Measurements from ENCODE around the gene MRGPRD.

The MRGPRD gene

GRCh38 chr11:68942095-68942620, 38.6 kb downstream of the MRGPRD start:
- DNase-seq = no peak

DNA sequence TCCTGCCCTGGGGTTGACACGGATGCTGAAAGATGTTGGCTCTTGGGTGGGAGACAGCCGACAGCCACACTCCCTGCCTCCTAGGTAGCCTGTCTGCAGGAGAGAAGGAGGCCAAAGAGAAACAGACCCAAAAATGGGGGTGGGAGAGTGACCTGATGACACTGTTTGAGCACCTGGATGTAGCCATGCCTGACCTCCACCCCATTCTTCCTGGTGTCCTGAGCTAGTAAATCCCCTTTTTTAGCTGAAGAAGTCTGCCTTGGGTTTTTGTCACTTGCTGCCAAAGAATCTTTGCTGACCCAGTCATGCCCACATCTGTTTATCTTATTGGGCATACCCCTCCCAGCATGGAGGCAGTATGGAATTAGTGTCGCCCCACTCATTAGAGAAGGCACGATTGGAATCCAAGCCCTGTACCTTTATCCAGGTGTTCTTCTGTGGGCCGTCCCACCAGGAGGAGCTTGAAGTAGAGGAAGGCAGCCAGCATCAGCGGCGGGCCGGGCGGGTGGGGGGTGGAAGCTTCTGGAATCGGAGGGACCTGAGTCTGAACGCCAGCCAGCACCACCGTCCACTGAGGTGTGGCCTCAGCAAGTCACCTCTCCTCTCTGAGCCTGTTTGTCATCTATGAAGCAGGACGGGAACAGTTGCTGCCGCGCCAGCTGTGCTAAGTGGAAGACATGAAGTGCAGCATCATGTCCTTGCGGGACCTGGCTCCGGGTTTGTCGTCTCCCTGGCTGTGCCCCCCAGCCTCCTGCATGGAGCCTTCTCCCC, 39.3 kb downstream of the MRGPRD start:
- DNase-seq = no peak

DNA sequence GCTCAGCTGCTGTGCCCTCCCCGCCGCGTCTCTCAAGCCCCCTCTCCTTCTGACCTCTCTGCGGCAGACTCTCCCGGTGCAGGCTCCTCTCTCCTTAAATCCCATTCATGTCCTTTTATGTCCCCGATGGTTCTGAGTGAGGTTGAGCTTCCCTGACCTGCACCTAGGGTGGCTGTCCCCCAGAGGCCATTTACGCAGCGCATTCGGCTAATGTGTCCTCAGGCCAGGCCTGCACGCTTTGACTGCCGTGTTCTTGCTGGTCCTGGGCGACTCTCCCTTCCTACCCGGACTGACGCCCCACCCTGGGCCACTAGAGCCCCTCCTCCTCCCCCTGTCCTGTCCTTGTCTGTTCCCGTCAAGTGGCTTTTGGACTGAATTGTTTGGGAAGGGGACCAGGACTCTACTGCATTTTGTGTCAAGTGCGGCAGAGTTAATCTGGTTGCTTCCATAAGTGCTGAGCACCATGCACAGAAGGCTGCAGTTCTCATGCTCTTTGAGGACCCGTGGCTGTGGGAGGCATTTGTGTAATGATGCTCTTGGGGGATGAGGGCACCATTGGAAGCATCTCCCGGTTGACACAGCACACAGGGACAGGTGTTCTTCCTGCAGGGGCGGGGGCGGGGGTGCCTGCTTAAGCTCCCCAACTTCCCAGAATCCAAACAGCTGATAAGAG, 40.0 kb downstream of the MRGPRD start:
- no peak for DNase-seq

- DNase-seq = no peak
Measured at GRCh38 chr11:68939583-68940555, 40.9 kb downstream of the MRGPRD start.

- no peak for DNase-seq
Measured at GRCh38 chr11:68938816-68939582, 41.8 kb downstream of the MRGPRD start.

GRCh38 chr11:68938088-68938487, 42.7 kb downstream of the MRGPRD start:
- no peak for DNase-seq

- DNase-seq = no peak
Measured at GRCh38 chr11:68936676-68937620, 43.8 kb downstream of the MRGPRD start.

DNA sequence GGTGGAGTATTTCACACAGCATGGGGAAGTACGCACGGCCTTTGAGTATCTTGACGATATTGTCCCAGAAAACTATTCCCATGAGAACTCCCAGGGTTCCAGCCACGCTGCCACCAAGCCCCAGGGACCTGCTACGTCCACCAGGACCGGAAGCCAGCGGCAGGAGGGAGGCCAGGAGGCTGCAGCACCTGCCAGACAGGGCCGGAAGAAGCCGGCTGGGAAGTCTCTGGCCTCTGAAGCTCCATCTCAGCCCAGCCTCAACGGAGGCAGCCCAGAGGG, 44.5 kb downstream of the MRGPRD start:
- no peak for DNase-seq

DNA sequence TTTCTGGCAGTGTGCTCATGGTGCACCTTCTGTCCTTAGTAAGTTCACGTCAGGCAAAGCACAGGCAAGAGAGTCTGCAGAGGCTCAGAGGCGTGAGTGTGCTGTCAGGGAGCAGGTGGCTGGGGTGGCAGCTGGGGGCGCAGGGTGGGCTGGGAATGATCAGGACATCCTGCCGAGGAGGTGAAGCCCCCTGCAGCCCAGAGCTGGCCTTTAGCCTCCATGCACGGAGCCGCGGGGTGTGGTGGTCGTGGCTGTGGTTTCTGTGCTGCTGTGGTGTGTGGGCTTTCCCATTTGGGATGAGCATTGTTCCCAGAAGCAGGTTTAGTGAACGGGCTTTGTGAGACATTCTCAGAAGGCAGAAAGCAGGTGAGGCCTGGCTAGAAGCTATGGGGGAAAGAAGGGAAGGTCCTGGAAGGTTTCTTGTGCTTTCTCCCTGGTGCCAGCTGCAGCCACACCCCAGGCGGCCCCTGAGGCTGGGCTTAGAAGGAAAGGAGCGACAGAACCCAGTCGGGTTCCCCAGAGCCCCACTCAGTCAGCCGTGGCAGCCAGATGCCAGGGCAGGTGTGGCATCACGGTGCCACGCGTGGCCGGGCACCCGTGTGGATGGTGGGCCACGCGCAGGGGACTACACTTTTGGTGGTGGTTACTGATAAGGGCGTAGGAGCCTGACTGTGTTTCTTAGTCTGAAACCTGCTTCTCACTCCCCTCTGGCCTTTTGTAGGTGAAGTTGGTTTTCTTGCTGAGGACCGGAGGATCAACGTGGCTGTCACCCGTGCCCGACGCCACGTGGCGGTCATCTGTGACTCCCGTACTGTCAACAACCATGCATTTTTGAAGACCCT, 45.0 kb downstream of the MRGPRD start:
- DNase-seq = no peak

GRCh38 chr11:68935066-68935465, 45.7 kb downstream of the MRGPRD start:
- no peak for DNase-seq

- DNase-seq = no peak
Measured at GRCh38 chr11:68934666-68935065, 46.1 kb downstream of the MRGPRD start.

GRCh38 chr11:68934321-68934645, 46.5 kb downstream of the MRGPRD start:
- DNase-seq = no peak

DNA sequence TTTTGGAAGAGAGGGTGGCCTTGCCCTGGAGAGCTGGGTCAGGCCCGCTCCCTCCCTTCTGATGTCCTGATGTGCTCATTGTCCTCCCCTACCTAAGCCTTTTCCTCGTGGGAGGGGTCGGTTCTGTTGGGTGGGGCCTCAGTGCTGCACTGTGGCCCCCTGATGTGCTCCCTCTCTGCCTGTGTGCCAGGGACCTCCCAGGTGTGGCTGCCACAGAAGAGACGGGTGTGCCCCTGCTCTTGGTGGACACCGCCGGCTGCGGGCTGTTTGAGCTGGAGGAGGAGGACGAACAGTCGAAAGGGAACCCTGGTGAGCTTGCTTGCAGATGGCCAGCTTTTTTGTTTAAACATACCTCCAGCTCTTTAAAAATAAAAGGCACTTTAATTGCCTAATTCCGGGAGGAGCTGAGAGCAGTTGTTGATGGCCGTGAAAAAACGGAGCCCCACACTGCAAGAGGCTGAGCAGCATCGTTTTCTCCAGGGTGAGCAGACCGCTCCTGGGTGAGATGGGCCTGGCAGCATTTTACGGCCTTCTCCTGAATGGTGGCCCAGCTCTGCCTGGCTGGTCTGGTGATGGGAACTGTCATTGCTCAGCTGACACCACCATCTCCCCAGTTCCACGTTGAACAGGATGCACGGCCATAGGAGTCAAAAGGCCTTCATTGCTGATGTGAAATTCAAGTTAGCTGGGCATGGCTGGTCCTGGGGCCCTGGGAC, 47.0 kb downstream of the MRGPRD start:
- DNase-seq = no peak

DNA sequence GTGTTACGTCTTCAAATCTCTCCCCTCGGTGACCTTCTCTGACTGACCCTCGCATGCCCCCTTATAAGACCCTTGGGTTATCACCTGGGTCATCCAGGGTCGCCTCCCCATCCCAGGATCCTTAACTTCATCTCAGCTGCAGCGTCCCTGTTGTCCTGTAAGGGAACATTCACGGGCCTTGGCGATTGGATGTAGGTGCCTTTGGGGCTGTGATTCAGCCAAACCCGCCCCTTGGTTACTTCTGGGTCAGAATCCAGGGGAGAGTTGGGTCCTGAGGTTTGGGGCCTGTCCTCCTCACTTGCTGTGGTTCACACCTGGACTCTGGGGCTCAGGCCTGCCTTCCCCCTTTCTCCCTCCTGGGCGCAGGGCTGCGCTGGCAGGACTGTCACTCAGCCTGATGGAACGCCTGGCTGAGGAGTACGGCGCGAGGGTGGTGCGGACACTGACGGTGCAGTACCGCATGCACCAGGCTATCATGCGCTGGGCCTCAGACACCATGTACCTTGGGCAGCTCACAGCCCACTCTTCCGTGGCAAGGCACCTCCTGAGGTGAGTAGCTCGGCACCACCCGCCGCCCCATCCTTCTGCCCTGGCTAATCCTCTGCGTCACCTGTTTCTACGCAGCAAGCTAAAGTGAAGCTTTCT, 47.7 kb downstream of the MRGPRD start:
- DNase-seq = no peak

DNA sequence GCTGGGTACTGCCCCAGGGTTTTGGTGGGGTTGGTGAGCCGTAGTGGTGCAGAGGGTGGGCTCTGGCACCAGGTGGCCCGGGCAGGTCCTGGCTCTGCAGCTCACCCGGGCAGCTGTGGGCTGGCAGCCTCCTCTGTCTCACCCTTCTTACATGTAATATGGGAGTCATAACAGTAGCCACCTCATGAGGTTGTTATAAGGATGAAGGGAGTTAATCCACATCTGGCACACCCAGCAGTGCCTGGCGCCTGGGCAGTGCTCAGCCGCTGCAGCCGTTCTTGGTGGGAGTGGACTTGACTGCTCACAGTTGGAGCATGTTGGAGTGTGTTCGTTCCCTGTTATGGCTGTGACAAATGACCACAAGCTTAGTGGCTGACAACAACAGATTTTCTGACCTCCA, 48.4 kb downstream of the MRGPRD start:
- DNase-seq = no peak

DNA sequence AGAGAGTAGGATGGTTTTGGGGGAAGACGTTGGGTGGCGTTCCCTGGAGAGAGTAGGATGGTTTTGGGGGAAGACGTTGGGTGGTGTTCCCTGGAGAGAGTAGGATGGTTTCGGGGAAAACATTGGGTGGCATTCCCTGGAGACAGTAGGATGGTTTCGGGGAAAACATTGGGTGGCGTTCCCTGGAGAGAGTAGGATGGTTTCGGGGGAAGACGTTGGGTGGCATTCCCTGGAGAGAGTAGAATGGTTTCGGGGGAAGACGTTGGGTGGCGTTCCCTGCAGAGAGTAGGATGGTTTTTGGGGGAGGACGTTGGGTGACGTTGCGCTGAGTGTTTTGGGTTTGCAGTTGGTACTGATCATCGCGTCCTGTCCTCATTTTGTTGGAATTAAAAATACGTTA, 48.9 kb downstream of the MRGPRD start:
- DNase-seq = no peak

DNA sequence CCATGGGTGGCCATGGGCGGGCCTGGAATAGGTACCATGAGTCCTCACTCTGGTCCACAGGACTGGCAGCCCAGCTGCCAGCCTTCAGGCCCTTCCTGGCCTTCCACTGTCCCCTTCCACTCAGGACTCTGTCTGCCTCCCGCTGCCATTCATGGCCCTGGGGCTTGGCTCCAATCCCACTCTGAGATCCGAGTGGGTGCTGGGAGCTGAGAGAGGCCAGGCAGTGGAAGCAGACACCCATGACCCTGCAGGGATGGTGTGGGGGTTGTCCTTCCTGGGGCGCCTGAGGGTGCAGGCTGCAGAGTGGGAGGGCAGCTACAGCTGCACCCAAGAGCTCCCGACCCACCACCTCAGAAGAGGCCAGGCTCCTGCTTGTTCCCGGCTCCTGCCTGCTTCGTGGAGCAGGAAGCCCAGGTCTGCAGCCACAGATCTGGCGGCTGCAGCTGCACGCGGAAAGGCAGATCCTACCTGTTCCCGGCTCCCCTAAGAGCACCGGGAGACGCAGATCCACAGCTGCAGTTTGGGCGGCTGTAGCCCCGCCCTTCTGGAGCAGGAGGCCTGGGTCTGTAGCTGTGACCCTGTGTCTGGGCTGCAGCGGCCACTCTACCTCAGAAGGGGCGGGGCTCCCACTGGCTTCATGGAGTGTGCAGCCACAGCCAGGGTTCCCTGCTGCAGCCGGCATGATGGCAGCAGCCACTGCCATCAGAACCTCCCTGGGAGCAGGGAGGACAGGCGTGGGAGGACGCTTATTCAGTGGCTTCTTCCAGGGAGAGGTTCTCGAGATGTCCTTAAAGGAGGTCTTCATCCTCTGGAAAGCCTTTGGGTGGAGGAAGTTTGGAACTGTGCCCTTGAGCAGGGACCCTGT, 49.6 kb downstream of the MRGPRD start:
- no peak for DNase-seq

All from NCI-H82 (cell line).